Measurements from ENCODE around the gene NPL.

- TF ChIP-seq EZH2 (IDR thresholded peaks at IDR 0.05; ENCODE audit: low read length) (no peak), CTCF (optimal IDR thresholded peaks at IDR 0.05 in 1 of 3, IDR thresholded peaks at IDR 0.05 in 1 of 3, conservative IDR thresholded peaks at IDR 0.05 in 1 of 3; ENCODE audit: extremely low read depth in 1 of 3, insufficient read depth in 2 of 3, low read length in 3 of 3) (no peak)
Measured at GRCh38 chr1:182860658-182861057, 71.1 kb downstream of the NPL start.

All from keratinocyte (primary cell).